Adrenal gland (tissue), 5 donors: ENCODE measurements around the gene DIP2C.
"Not testable (repeated sequence)": the region's sequence is repeated elsewhere in the genome, so short reads cannot be mapped to it uniquely, and the experiment has no call there.

ENCODE experiments used
- POLR2A ChIP-seq, 2 donors: fragments of 450-650 bp; IDR thresholded peaks; one replicate each; pipeline ENCODE4 v1.6.1; 2017; ENCODE audit warnings: antibody characterized with exemption in 2 of 2, mild to moderate bottlenecking in 2 of 2, moderate library complexity in 1 of 2
- TF ChIP-seq, protein P1 (sequence below), 6 experiments: fragments of 450-650 bp in 4 of 6; fragments of 200-600 bp in 2 of 6; sonication (generic) in 1 of 6; IDR thresholded peaks; 1 replicate in 5 of 6; 2 replicates in 1 of 6; pipeline versions ENCODE4 v1.5.1 to v1.8.0; 2016 to 2021; ENCODE audit warnings: antibody characterized with exemption in 6 of 6, mild to moderate bottlenecking in 2 of 6, moderate library complexity in 1 of 6
- donor health status: DM: no; HTN: no; CAD: no.

DNA sequence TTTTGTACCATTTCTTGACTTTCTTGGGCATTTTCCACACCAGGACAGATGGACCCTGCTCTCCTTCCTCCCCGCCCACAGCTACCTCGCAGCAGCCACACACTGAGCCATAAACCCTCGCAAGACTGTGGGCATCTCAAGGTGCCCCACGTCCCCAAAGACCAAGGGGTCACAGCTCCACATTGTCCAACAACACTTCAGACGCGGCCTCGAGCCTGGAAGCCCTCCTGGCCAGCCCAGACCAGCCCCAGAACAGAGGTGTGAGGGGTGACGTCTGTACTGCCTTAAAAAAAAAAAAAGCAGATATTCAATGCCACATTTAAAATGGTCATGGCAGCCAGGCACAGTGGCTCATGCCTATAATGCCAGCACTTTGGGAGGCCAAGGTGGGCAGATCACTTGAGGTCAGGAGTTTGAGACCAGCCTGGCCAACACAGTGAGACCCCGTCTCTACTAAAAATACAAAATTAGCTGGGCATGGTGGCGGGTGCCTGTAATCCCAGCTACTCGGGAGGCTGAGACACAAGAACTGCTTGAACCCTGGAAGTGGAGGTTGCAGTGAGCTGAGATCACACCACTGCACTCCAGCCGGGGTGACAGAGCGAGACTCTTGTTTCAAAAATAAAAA lies 36.5 kb downstream of the DIP2C start:
- TF ChIP-seq, protein P1, sequence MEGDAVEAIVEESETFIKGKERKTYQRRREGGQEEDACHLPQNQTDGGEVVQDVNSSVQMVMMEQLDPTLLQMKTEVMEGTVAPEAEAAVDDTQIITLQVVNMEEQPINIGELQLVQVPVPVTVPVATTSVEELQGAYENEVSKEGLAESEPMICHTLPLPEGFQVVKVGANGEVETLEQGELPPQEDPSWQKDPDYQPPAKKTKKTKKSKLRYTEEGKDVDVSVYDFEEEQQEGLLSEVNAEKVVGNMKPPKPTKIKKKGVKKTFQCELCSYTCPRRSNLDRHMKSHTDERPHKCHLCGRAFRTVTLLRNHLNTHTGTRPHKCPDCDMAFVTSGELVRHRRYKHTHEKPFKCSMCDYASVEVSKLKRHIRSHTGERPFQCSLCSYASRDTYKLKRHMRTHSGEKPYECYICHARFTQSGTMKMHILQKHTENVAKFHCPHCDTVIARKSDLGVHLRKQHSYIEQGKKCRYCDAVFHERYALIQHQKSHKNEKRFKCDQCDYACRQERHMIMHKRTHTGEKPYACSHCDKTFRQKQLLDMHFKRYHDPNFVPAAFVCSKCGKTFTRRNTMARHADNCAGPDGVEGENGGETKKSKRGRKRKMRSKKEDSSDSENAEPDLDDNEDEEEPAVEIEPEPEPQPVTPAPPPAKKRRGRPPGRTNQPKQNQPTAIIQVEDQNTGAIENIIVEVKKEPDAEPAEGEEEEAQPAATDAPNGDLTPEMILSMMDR (IDR thresholded peaks at IDR 0.05) = not testable (repeated sequence)
- TF ChIP-seq POLR2A (IDR thresholded peaks at IDR 0.05) = not testable (repeated sequence)
